ENCODE data around the gene BRD9. TPM values are rescaled to one million over a fixed set of nuclear protein-coding genes. Genes with fewer than 3 reads are reported as not detected.

Gene BRD9
- total RNA-seq, 1 donor from 2014 or later = 25.9 TPM

- intact Hi-C loops (cut with DNase I) = loop anchor here (5.0 kb wide), 1 partner anchor 827 kb away; no protein-coding TSS in a partner anchor
- DNase-seq (ENCODE audit: low spot score) = no peak
Observed at GRCh38 chr5:909994-910768, 17.6 kb upstream of the BRD9 start.

GRCh38 chr5:909086-909485 is 16.5 kb upstream of the BRD9 start:
- no peak for DNase-seq (ENCODE audit: low spot score)
- intact Hi-C loops (cut with DNase I) = no loop called here

- no peak for DNase-seq (ENCODE audit: low spot score)
- intact Hi-C loops (cut with DNase I) = no loop called here
Observed at GRCh38 chr5:908172-908571, 15.6 kb upstream of the BRD9 start.

GRCh38 chr5:907366-907910 is 14.8 kb upstream of the BRD9 start:
- no peak for DNase-seq (ENCODE audit: low spot score)
- intact Hi-C loops (cut with DNase I) = no loop called here

- intact Hi-C loops (cut with DNase I) = no loop called here
- no peak for DNase-seq (ENCODE audit: low spot score)
Observed at GRCh38 chr5:905139-905642, 12.6 kb upstream of the BRD9 start.

GRCh38 chr5:903756-904096 is 11.1 kb upstream of the BRD9 start:
- DNase-seq (ENCODE audit: low spot score) = no peak
- intact Hi-C loops (cut with DNase I) = loop anchor here (2.0 kb wide), 1 partner anchor 235 kb away; no protein-coding TSS in a partner anchor

GRCh38 chr5:902129-902916 is 9.7 kb upstream of the BRD9 start:
- intact Hi-C loops (cut with DNase I) = loop anchor here (2.0 kb wide), 1 partner anchor 234 kb away; no protein-coding TSS in a partner anchor
- DNase-seq (ENCODE audit: low spot score) = no peak

GRCh38 chr5:900781-901180 is 8.2 kb upstream of the BRD9 start:
- intact Hi-C loops (cut with DNase I) = no loop called here
- DNase-seq (ENCODE audit: low spot score) = no peak

GRCh38 chr5:893711-894110 is 1.1 kb upstream of the BRD9 start:
- intact Hi-C loops (cut with DNase I) = no loop called here
- no peak for DNase-seq (ENCODE audit: low spot score)

- intact Hi-C loops (cut with DNase I) = no loop called here
- DNase-seq (ENCODE audit: low spot score) = no peak
Observed at GRCh38 chr5:893137-893506, 521 bp upstream of the BRD9 start.

- DNase-seq (ENCODE audit: low spot score) = no peak
- intact Hi-C loops (cut with DNase I) = no loop called here
Observed at GRCh38 chr5:891837-892393, 686 bp downstream of the BRD9 start.

- intact Hi-C loops (cut with DNase I) = no loop called here
- no peak for DNase-seq (ENCODE audit: low spot score)
Observed at GRCh38 chr5:891117-891836, 1.3 kb downstream of the BRD9 start.

- intact Hi-C loops (cut with DNase I) = loop anchor here (10.0 kb wide), 1 partner anchor 414 kb away; no protein-coding TSS in a partner anchor
- DNase-seq (ENCODE audit: low spot score) = no peak
Observed at GRCh38 chr5:889075-889710, 3.4 kb downstream of the BRD9 start.

GRCh38 chr5:888638-889035 is 4.0 kb downstream of the BRD9 start:
- no peak for DNase-seq (ENCODE audit: low spot score)
- intact Hi-C loops (cut with DNase I) = loop anchor here (10.0 kb wide), 1 partner anchor 414 kb away; no protein-coding TSS in a partner anchor

- intact Hi-C loops (cut with DNase I) = loop anchor here (10.0 kb wide), 1 partner anchor 413 kb away; no protein-coding TSS in a partner anchor
- no peak for DNase-seq (ENCODE audit: low spot score)
Observed at GRCh38 chr5:887947-888637, 4.5 kb downstream of the BRD9 start.

GRCh38 chr5:886716-887325 is 5.8 kb downstream of the BRD9 start:
- DNase-seq (ENCODE audit: low spot score) = no peak
- intact Hi-C loops (cut with DNase I) = loop anchor here (10.0 kb wide), 1 partner anchor 412 kb away; no protein-coding TSS in a partner anchor

- no peak for DNase-seq (ENCODE audit: low spot score)
- intact Hi-C loops (cut with DNase I) = loop anchor here (10.0 kb wide), 1 partner anchor 411 kb away; no protein-coding TSS in a partner anchor
Observed at GRCh38 chr5:886036-886435, 6.6 kb downstream of the BRD9 start.

GRCh38 chr5:885529-885928 is 7.1 kb downstream of the BRD9 start:
- DNase-seq (ENCODE audit: low spot score) = peak; percentile 85

More at GRCh38 chr5:885529-885928, 7.1 kb downstream of the BRD9 start:
- intact Hi-C loops (cut with DNase I) = loop anchor here (10.0 kb wide), 1 partner anchor 411 kb away; no protein-coding TSS in a partner anchor
